Stimulated activated CD4-positive, alpha-beta T cell treated with anti-CD3 and anti-CD28 coated beads, Interleukin-15, amount 100 ng/mL, for 24 hours (primary cell): ENCODE results near the gene LAG3.
A peak's percentile ranks its signal among the peaks of the same experiment; 100 is the strongest.

ENCODE experiments used
- DNase-seq: peaks from one replicate; pipeline ENCODE4 v3.0.0-alpha.2; 2020

LAG3 gene

DNA sequence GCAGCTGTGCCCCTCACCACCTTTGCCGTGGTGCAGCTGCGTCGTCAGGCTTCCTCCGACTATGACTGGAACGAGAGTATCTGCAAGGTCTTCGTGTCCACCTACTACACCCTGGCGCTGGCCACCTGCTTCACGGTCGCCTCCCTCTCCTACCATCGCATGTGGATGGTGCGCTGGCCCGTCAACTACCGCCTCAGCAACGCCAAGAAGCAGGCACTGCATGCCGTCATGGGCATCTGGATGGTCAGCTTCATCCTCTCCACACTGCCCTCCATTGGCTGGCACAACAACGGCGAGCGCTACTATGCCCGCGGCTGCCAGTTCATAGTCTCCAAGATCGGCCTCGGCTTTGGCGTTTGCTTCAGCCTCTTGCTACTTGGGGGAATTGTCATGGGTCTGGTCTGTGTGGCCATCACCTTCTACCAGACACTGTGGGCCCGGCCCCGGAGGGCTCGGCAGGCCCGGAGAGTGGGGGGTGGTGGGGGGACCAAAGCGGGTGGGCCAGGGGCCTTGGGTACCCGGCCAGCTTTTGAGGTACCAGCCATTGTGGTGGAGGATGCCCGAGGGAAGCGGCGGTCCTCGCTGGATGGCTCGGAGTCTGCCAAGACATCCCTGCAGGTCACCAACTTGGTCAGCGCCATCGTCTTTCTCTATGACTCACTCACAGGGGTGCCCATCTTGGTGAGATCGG, 51.9 kb downstream of the LAG3 start:
- DNase-seq: no peak

DNA sequence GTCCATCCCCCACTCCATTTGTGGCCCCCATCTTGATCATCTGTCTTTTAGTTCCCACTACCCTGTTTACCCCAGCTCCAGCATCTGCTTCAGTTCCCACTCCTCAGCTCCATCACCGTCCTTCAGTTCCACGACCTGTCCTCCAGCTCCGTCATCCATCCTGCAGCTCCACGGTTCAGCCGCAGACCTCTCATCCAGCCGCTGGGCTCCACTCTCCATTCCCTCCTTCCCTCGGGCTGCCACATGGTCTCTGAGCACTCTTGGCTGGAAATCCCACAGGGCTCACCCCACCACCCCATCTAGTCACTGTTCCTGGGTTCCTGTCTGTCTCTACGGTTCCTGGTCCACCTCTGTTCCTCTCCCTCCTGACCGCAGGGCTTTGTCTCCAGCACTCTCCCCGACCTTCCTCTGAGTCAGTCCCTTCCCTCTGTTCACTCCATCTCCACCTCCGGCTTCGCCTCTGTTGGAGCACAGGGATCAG, 52.6 kb downstream of the LAG3 start:
- no peak for DNase-seq

DNA sequence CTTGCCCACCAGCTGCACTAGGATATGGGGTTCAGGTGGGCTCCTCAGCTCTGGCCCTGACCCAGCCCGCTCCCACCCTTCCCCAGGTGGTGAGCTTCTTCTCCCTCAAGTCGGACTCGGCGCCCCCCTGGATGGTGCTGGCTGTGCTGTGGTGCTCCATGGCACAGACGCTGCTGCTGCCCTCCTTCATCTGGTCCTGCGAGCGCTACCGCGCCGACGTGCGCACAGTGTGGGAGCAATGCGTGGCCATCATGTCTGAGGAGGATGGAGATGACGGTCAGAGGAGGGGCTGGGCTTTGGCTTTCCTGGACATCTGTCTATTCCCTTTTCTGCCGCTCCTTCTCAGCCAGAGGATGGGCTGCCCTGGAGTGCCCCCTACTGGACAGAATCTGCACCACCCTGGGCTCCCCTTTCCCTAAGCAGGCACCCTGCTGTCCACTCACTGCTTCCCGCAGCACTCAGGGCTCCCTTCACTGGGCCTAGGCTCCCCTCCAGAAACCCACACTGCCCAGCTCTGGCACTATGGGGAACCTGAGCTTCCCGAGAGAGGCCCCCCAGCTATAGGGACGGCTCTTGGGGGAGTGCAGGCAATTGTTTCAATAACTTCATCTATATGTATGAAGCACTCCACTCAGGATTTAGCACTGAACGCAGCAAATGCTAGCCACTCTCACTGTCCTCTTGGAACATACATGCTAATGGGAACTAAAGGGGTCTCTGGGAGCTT, 53.2 kb downstream of the LAG3 start:
- DNase-seq: peak; percentile 88

DNA sequence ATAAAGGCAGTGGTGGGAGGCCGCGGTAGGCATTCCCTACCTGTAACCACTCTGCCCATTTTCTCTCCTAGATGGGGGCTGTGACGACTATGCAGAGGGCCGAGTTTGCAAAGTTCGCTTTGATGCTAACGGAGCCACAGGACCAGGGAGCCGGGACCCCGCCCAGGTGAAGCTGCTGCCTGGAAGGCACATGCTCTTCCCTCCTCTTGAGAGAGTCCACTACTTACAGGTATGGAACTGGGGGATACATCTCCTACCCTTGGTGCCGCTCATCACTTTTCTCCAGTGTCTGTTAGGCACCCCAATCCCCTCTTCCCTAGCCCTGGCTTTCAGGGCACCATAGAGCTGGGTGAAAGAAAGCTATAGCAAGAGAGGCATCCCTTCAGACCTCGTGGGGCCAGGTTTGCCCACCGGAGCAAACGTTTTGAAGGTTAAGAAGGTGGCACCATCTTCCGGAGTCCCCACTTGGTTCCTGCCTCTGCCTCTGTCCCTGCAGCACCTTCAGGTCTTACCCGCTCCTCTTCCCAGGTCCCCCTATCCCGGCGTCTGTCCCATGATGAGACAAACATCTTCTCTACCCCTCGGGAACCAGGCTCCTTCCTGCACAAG, 53.9 kb downstream of the LAG3 start:
- no peak for DNase-seq

DNA sequence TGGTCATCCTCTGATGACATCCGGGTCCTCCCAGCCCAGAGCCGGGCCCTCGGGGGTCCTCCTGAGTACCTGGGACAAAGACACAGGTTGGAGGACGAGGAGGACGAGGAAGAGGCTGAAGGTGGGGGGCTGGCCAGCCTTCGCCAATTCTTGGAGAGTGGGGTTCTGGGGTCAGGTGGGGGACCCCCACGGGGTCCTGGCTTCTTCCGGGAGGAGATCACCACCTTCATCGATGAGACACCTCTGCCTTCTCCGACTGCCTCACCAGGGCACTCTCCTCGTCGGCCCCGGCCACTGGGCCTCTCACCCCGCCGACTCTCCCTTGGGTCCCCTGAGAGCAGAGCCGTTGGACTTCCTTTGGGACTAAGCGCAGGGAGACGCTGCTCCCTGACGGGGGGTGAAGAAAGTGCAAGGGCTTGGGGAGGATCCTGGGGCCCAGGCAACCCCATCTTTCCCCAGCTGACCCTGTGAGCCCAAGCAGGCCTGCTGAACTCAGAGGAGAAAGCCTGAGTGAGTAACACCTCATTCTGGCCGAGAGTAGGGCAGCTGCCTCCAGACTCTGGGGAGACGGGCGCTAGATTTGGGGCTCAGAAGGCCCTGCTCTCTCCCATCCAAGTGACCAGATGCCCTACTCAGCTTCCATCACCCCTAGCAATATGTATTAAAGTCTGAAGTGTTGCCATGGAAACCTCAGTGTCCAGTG, 54.6 kb downstream of the LAG3 start:
- no peak for DNase-seq

DNA sequence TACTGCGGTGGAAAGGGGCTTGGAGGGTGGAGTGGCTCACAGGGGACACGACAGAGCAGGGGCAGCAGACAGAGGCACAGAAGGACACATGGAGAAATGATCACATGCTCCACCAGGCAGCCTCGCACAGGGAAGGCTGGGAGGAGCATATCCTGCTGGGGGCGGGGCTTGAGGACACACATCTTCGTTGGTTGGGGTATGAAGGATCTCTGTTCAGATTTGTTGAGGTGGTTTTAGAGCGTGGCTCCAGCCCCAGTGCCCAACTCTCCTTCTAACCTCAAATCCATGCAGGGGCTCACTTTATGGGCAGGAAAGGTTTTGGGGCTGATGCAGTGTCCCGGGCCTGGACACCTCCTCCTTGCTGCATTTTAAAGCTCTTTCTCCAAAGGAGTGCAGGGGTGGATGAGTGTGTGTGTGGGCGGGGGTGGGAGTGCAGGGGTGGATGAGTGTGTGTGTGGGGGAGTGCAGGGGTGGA, 55.2 kb downstream of the LAG3 start:
- peak; percentile 80 for DNase-seq
